Trophoblast cell (in vitro differentiated cells and primary cell): Measurements from ENCODE around the gene STEAP4.
A peak's percentile ranks its signal among the peaks of the same experiment; 100 is the strongest.

Source experiments
- DNase-seq, 2 donors: peaks; one replicate each; pipeline ENCODE4 v3.0.0-alpha.2; 2016
- H2AFZ ChIP-seq: 2 replicates; pipeline ENCODE4 v1.6.1; 2013; ENCODE audit warnings: low read length, moderate library complexity, mild to moderate bottlenecking; ENCODE audit not compliant: insufficient read depth, poor library complexity
- H2AK5ac ChIP-seq: 2 replicates; pipeline ENCODE4 v1.6.1; 2013; ENCODE audit warnings: mild to moderate bottlenecking, low read length
- H2BK120ac ChIP-seq: 2 replicates; pipeline ENCODE4 v1.6.1; 2013; ENCODE audit warnings: low read length, mild to moderate bottlenecking, moderate library complexity; ENCODE audit not compliant: insufficient read depth, poor library complexity
- H2BK12ac ChIP-seq: 2 replicates; pipeline ENCODE4 v1.6.1; 2013; ENCODE audit warnings: mild to moderate bottlenecking, low read length, moderate library complexity
- H2BK5ac ChIP-seq: 2 replicates; pipeline ENCODE4 v1.6.1; 2013; ENCODE audit warnings: low read length, low read depth, moderate library complexity, mild to moderate bottlenecking; ENCODE audit not compliant: poor library complexity
- H3K14ac ChIP-seq: 2 replicates; pipeline ENCODE4 v1.6.1; 2013; ENCODE audit warnings: mild to moderate bottlenecking, low read length
- H3K18ac ChIP-seq: 2 replicates; pipeline ENCODE4 v1.6.1; 2013; ENCODE audit warnings: mild to moderate bottlenecking, low read length
- H3K23ac ChIP-seq: 2 replicates; pipeline ENCODE4 v1.6.1; 2013; ENCODE audit warnings: low read length
- H3K27ac ChIP-seq: 2 replicates; pipeline ENCODE4 v1.5.1; 2013; ENCODE audit warnings: low read depth, mild to moderate bottlenecking, inconsistent platforms, low read length, moderate library complexity
- H3K27me3 ChIP-seq: 2 replicates; pipeline ENCODE4 v1.6.1; 2013; ENCODE audit warnings: inconsistent platforms, mild to moderate bottlenecking, low read length, moderate library complexity; ENCODE audit not compliant: insufficient read depth
- H3K36me3 ChIP-seq, 2 experiments: 1 replicate in 1 of 2; 2 replicates in 1 of 2; pipeline ENCODE4 v1.6.1; 2013; ENCODE audit warnings: low read length in 2 of 2, mild to moderate bottlenecking in 2 of 2, moderate library complexity in 1 of 2; ENCODE audit not compliant: insufficient read depth in 2 of 2, control insufficient read depth in 1 of 2
- H3K4ac ChIP-seq: 2 replicates; pipeline ENCODE4 v1.6.1; 2013; ENCODE audit warnings: low read depth, mild to moderate bottlenecking, low read length, moderate library complexity
- H3K4me1 ChIP-seq, 2 experiments: 1 replicate in 1 of 2; 2 replicates in 1 of 2; pipeline ENCODE4 v1.6.1; 2013; ENCODE audit warnings: low read length in 2 of 2, mild to moderate bottlenecking in 2 of 2, moderate library complexity in 1 of 2; ENCODE audit not compliant: insufficient read depth in 2 of 2, control insufficient read depth in 1 of 2
- H3K4me2 ChIP-seq: 2 replicates; pipeline ENCODE4 v1.6.1; 2013; ENCODE audit warnings: inconsistent platforms, mild to moderate bottlenecking, low read length, moderate library complexity
- H3K4me3 ChIP-seq: 2 replicates; pipeline ENCODE4 v1.5.1; 2013; ENCODE audit warnings: mild to moderate bottlenecking, low read depth, low read length, inconsistent platforms
- H3K79me1 ChIP-seq: one replicate; pipeline ENCODE4 v1.6.1; 2013; ENCODE audit warnings: low read length
- H3K79me2 ChIP-seq: 2 replicates; pipeline ENCODE4 v1.6.1; 2013; ENCODE audit warnings: low read length, mild to moderate bottlenecking; ENCODE audit not compliant: control insufficient read depth, insufficient read depth, poor library complexity
- H3K9ac ChIP-seq: 2 replicates; pipeline ENCODE4 v1.6.1; 2013; ENCODE audit warnings: mild to moderate bottlenecking, low read length
- H3K9me3 ChIP-seq: 2 replicates; pipeline ENCODE4 v1.6.1; 2013; ENCODE audit warnings: low read depth, mild to moderate bottlenecking, control low read depth, inconsistent platforms, low read length; ENCODE audit not compliant: insufficient read depth
- H4K12ac ChIP-seq: 2 replicates; pipeline ENCODE4 v1.6.1; 2013; ENCODE audit warnings: low read depth, mild to moderate bottlenecking, low read length, moderate library complexity
- H4K8ac ChIP-seq: 2 replicates; pipeline ENCODE4 v1.6.1; 2013; ENCODE audit warnings: low read depth, mild to moderate bottlenecking, low read length, moderate library complexity
- H4K91ac ChIP-seq: one replicate; pipeline ENCODE4 v1.6.1; 2013; ENCODE audit warnings: low read depth, mild to moderate bottlenecking, low read length, moderate library complexity
- WGBS: extraction: QIAGEN DNeasy Blood & Tissue Kit; methylation state at CpG from one replicate; pipeline ENCODE4 v1.1.7; 2013; ENCODE audit warnings: missing lambda C conversion rate; ENCODE audit not compliant: insufficient read length, insufficient coverage; ENCODE audit errors: extremely low coverage; 5-methylcytosine and 5-hydroxymethylcytosine counted together

Gene STEAP4

GRCh38 chr7:88243345-88243909, 63.3 kb downstream of the STEAP4 start:
- Histone ChIP-seq H3K23ac (no peak overlapping the region), H2BK12ac (no peak overlapping the region), H3K36me3 (no peaks in the 10 kb centered on the region), H4K12ac (no peak overlapping the region), H3K14ac (no peak overlapping the region), H2BK5ac (no peak overlapping the region), H3K9ac (no peak overlapping the region), H2BK120ac (no peak overlapping the region), H2AFZ (no peak overlapping the region), H4K91ac (no peak overlapping the region), H3K27ac (no peak overlapping the region), H3K18ac (no peak overlapping the region), H3K79me2 (no peaks in the 10 kb centered on the region), H2AK5ac (no peak overlapping the region), H3K27me3 (no peaks in the 10 kb centered on the region), H3K4me2 (no peak overlapping the region), H3K4me3 (no peak overlapping the region), H4K8ac (no peak overlapping the region), H3K79me1 (no peaks in the 10 kb centered on the region), H3K9me3 (no peaks in the 10 kb centered on the region), H3K4me1 (no peaks in the 10 kb centered on the region), H3K4ac (no peak overlapping the region)
- peak; percentile 76 to 89 for DNase-seq
- WGBS: no CpG with 5 or more reads among the region's 2 CpGs

- no peak overlapping the region for H3K9ac ChIP-seq
- WGBS: no CpG with 5 or more reads among the region's 1 CpG
Observed at GRCh38 chr7:88239852-88240251, 66.8 kb downstream of the STEAP4 start.

GRCh38 chr7:88233828-88234227, 72.9 kb downstream of the STEAP4 start:
- Histone ChIP-seq H3K4me1 (peaks cover 0 to 2% of the 10 kb centered on the region in 2 experiments), H2BK12ac (no peak overlapping the region), H2BK120ac (no peak overlapping the region), H3K79me2 (no peaks in the 10 kb centered on the region), H3K23ac (no peak overlapping the region), H3K27ac (no peak overlapping the region), H3K9me3 (no peaks in the 10 kb centered on the region), H3K27me3 (no peaks in the 10 kb centered on the region), H2AK5ac (no peak overlapping the region), H3K4me2 (no peak overlapping the region), H3K18ac (no peak overlapping the region), H2BK5ac (no peak overlapping the region), H4K12ac (no peak overlapping the region), H4K91ac (no peak overlapping the region), H3K36me3 (no peaks in the 10 kb centered on the region), H3K4me3 (no peak overlapping the region), H2AFZ (no peak overlapping the region), H4K8ac (no peak overlapping the region), H3K79me1 (no peaks in the 10 kb centered on the region), H3K14ac (no peak overlapping the region), H3K4ac (no peak overlapping the region), H3K9ac (no peak overlapping the region)
- DNase-seq: peak; percentile 37 to 75

More at GRCh38 chr7:88239852-88240251, 66.8 kb downstream of the STEAP4 start:
- Histone ChIP-seq H3K27me3 (no peaks in the 10 kb centered on the region), H4K8ac (no peak overlapping the region), H3K4me1 (no peaks in the 10 kb centered on the region), H3K4ac (no peak overlapping the region), H3K23ac (no peak overlapping the region), H3K18ac (no peak overlapping the region), H3K4me3 (no peak overlapping the region), H2AFZ (no peak overlapping the region), H2BK5ac (no peak overlapping the region), H3K27ac (no peak overlapping the region), H3K9me3 (no peaks in the 10 kb centered on the region), H3K14ac (no peak overlapping the region), H4K91ac (no peak overlapping the region), H2BK120ac (no peak overlapping the region), H3K79me2 (no peaks in the 10 kb centered on the region), H3K36me3 (no peaks in the 10 kb centered on the region), H2AK5ac (no peak overlapping the region), H3K79me1 (no peaks in the 10 kb centered on the region), H2BK12ac (no peak overlapping the region), H4K12ac (no peak overlapping the region), H3K4me2 (no peak overlapping the region)
- no peak for DNase-seq

- Histone ChIP-seq H3K79me1 (no peaks in the 10 kb centered on the region), H2AFZ (no peak overlapping the region), H3K27me3 (no peaks in the 10 kb centered on the region), H3K4ac (no peak overlapping the region), H3K23ac (no peak overlapping the region), H4K8ac (no peak overlapping the region), H3K18ac (no peak overlapping the region), H3K4me3 (no peak overlapping the region), H4K12ac (no peak overlapping the region), H3K9ac (no peak overlapping the region), H3K14ac (no peak overlapping the region), H2BK120ac (no peak overlapping the region), H2AK5ac (no peak overlapping the region), H3K36me3 (no peaks in the 10 kb centered on the region), H3K4me2 (no peak overlapping the region), H3K4me1 (peaks cover 0 to 2% of the 10 kb centered on the region in 2 experiments), H2BK12ac (no peak overlapping the region), H4K91ac (no peak overlapping the region), H3K79me2 (no peaks in the 10 kb centered on the region), H3K9me3 (no peaks in the 10 kb centered on the region), H3K27ac (no peak overlapping the region), H2BK5ac (no peak overlapping the region)
- 100% methylated on average over 3 of the region's 5 CpGs for WGBS
- DNase-seq: peak; percentile 37 to 69
Observed at GRCh38 chr7:88230646-88231045, 76.0 kb downstream of the STEAP4 start.
